Progenitor cell of endocrine pancreas (in vitro differentiated cells): ENCODE measurements around the gene PLEKHG7. TPM values are rescaled to one million over a fixed set of nuclear protein-coding genes. Genes with fewer than 3 reads are reported as not detected.

Experiments used
- DNase-seq: peaks from one replicate; pipeline ENCODE4 v3.0.0; 2021; ENCODE audit warnings: low spot score; ENCODE audit not compliant: unreplicated experiment
- H3K27ac Mint-ChIP-seq: 2 replicates; pipeline ENCODE4 v1.8.0; 2021; ENCODE audit warnings: mild to moderate bottlenecking, moderate library complexity, mixed read lengths
- H3K27me3 Mint-ChIP-seq: 2 replicates; pipeline ENCODE4 v1.8.0; 2021; ENCODE audit warnings: mixed read lengths
- H3K36me3 Mint-ChIP-seq: 2 replicates; pipeline ENCODE4 v1.8.0; 2022; ENCODE audit warnings: mixed read lengths; ENCODE audit not compliant: insufficient read depth
- H3K4me1 Mint-ChIP-seq: 2 replicates; pipeline ENCODE4 v1.8.0; 2021; ENCODE audit warnings: low read depth, mixed read lengths
- H3K4me3 Mint-ChIP-seq: 2 replicates; pipeline ENCODE4 v1.8.0; 2021; ENCODE audit warnings: low read depth, mild to moderate bottlenecking, moderate library complexity, mixed read lengths
- H3K9me3 Mint-ChIP-seq: 2 replicates; pipeline ENCODE4 v1.8.0; 2021; ENCODE audit warnings: low read depth, mixed read lengths
- CTCF ChIP-seq: fragments of 200-600 bp; sonication (generic); IDR thresholded peaks from one replicate; pipeline ENCODE4 v1.5.0; 2021; ENCODE audit warnings: antibody characterized with exemption, mild to moderate bottlenecking; ENCODE audit not compliant: unreplicated experiment
- total RNA-seq: library from RNA; stranded (reverse); gene quantifications from 2 replicates; pipeline ENCODE4 v1.2.1, GENCODE V29; 2021

The PLEKHG7 gene
- total RNA-seq, 1 donor from 2014 or later, result 0.65 TPM

DNA sequence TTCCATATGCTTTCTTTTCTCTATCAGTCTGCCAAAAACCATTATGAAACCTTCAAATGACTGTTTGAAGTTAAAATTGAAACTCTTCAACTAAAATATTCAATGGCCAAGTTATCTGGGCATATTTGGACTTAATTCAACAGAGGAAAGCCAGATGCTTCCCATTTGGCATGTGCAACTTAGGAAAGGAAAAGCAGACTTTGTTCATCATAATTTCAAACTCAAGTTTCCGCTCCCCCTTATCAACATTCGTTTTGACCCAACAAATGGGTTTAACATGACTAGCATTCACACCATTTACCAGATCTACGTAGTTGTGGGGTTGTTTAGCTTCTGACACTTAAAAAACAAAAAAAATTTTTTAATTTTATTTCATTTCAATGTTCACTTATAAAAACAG is 75.7 kb downstream of the PLEKHG7 start:
- Mint-ChIP-seq H3K27ac (no peak overlapping the region), H3K27me3 (no peaks in the 10 kb centered on the region), H3K4me1 (no peaks in the 10 kb centered on the region), H3K9me3 (no peaks in the 10 kb centered on the region), H3K4me3 (no peak overlapping the region), H3K36me3 (peaks cover 8% of the 10 kb centered on the region)
- no peak for DNase-seq
- TF ChIP-seq CTCF, result no peak

DNA sequence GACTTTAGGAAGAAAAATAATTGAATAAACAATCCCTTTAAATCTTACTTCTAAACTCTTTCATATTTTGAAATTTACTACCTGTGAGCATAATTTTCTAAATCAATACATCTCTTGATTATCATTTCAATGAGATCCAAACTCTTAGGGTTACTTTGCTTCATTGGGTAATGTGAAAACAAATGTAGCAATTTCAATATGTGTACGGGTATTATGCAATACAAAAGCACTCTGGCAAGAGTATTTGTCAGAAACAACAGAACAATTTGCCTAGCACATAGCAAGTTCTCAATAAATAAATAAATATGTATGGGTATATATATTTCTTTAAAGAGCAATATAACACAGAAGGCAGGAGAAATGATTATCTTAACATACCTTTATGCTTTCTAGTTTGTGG is 77.1 kb downstream of the PLEKHG7 start:
- TF ChIP-seq CTCF, result no peak
- no peaks in the 10 kb centered on the region for H3K9me3 Mint-ChIP-seq
- peaks cover 8% of the 10 kb centered on the region for H3K36me3 Mint-ChIP-seq
- H3K27ac Mint-ChIP-seq, result no peak overlapping the region
- H3K4me3 Mint-ChIP-seq, result no peak overlapping the region
- no peaks in the 10 kb centered on the region for H3K27me3 Mint-ChIP-seq
- DNase-seq, result no peak
- no peaks in the 10 kb centered on the region for H3K4me1 Mint-ChIP-seq

DNA sequence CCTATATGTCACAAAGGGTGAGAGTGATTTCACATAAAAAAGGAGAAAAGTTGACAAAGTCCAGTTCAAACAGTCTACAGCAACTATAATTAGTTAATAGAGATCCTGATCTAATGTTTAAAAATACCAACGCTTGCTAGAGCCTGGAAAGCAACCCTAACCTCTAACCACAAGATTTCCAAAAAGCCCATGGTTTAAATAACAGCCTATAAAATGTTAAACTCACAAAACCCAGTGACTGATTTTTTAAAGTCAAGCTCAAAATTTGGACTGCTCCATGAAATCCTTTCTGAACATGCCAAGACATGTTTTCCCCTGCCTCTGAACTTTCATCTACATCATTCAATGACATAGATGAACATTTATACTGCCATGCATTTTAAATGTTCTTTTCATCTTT is 81.6 kb downstream of the PLEKHG7 start:
- Mint-ChIP-seq H3K4me1 (peaks cover 2% of the 10 kb centered on the region), H3K27ac (no peak overlapping the region), H3K27me3 (no peaks in the 10 kb centered on the region), H3K4me3 (no peak overlapping the region), H3K36me3 (peaks cover 2% of the 10 kb centered on the region), H3K9me3 (no peaks in the 10 kb centered on the region)
- no peak for DNase-seq
- no peak for TF ChIP-seq CTCF

- H3K9me3 Mint-ChIP-seq, result peaks cover 2% of the 10 kb centered on the region
- peaks cover 5% of the 10 kb centered on the region for H3K36me3 Mint-ChIP-seq
- H3K4me3 Mint-ChIP-seq, result no peak overlapping the region
- DNase-seq, result no peak
- TF ChIP-seq CTCF, result peak; percentile 73
- H3K27me3 Mint-ChIP-seq, result no peaks in the 10 kb centered on the region
- peaks cover 2% of the 10 kb centered on the region for H3K4me1 Mint-ChIP-seq
- no peak overlapping the region for H3K27ac Mint-ChIP-seq
Observed at GRCh38 chr12:92784797-92785562, 82.2 kb downstream of the PLEKHG7 start.

GRCh38 chr12:92785563-92785950 is 82.8 kb downstream of the PLEKHG7 start:
- Mint-ChIP-seq H3K4me3 (no peak overlapping the region), H3K9me3 (peaks cover 7% of the 10 kb centered on the region), H3K27me3 (no peaks in the 10 kb centered on the region), H3K36me3 (peaks cover 9% of the 10 kb centered on the region), H3K27ac (no peak overlapping the region), H3K4me1 (peaks cover 2% of the 10 kb centered on the region)
- TF ChIP-seq CTCF, result no peak
- no peak for DNase-seq
